Measurements from ENCODE around the gene CROCC2. TPM values are rescaled to one million over a fixed set of nuclear protein-coding genes. Genes with fewer than 3 reads are reported as not detected.
A peak's percentile ranks its signal among the peaks of the same experiment; 100 is the strongest.

The CROCC2 gene
- total and polyA plus RNA-seq, 2 of the 13 experiments (the other 11 are each of a cell fraction or from before 2014, with no cell fraction given), result not detected

GRCh38 chr2:240967681-240968621 is 61.8 kb downstream of the CROCC2 start (continued):
- no peak for TF ChIP-seq DMTF1 (CRISPR knock-in tag; IDR thresholded peaks at IDR 0.05)
- no peak; the same call in 1 of the 2 replicates for TF ChIP-seq BRD4 (CRISPR knock-in tag; IDR thresholded peaks at IDR 0.05)
- TF ChIP-seq ZHX2 (IDR thresholded peaks at IDR 0.05; ENCODE audit: low read depth), result no peak
- no peak for TF ChIP-seq ZHX2 (CRISPR knock-in tag; IDR thresholded peaks at IDR 0.05; ENCODE audit: borderline replicate concordance)
- TF ChIP-seq ZNF263 (CRISPR knock-in tag; IDR thresholded peaks at IDR 0.05), result no peak
- TF ChIP-seq FOXO4 (CRISPR knock-in tag; conservative IDR thresholded peaks at IDR 0.05), result 0 out of 2 replicates have a peak, but pooled peaks have one; percentile 79
- no peak for TF ChIP-seq HINFP (CRISPR knock-in tag; IDR thresholded peaks at IDR 0.05; ENCODE audit: low read depth)
- TF ChIP-seq AHR (CRISPR knock-in tag; IDR thresholded peaks at IDR 0.05), result no peak
- 0 out of 2 replicates have a peak, but pooled peaks have one; percentile 13 for TF ChIP-seq HOXD1 (CRISPR knock-in tag; IDR thresholded peaks at IDR 0.05)
- no peak for TF ChIP-seq CREB3 (CRISPR knock-in tag; IDR thresholded peaks at IDR 0.05)
- TF ChIP-seq PBX3 (CRISPR knock-in tag; IDR thresholded peaks at IDR 0.05; ENCODE audit: borderline replicate concordance), result no peak
- no peak for TF ChIP-seq ZNF792 (CRISPR knock-in tag; IDR thresholded peaks at IDR 0.05)

Measured in HepG2 (cell line).